HEK293 (cell line): ENCODE measurements around the gene EPS8L1.
"Not testable (repeated sequence)": the region's sequence is repeated elsewhere in the genome, so short reads cannot be mapped to it uniquely, and the experiment has no call there.

Experiments
- CTCF ChIA-PET: fragments of 350-600 bp; formaldehyde crosslinking; extraction: SDS; loops from one replicate; lab custom pipeline; 2021; ENCODE audit warnings: antibody characterized with exemption; lab: Yijun Ruan, JAX
- POLR2A ChIA-PET: fragments of 300-600 bp; formaldehyde crosslinking; extraction: SDS; loops from one replicate; lab custom pipeline; 2020; ENCODE audit warnings: antibody characterized with exemption, inconsistent platforms; lab: Yijun Ruan, JAX
- H3K27ac ChIP-seq: fragments of 200-500 bp; sonication (Bioruptor generic); 2 replicates; pipeline ENCODE4 v1.5.1; 2014; ENCODE audit warnings: low read depth, low read length, control low read depth, inconsistent platforms; ENCODE audit errors: extremely low read depth
- H3K36me3 ChIP-seq, 2 experiments: fragments of 200-500 bp in 1 of 2; sonication (Bioruptor generic) in 1 of 2; 1 replicate in 1 of 2; 2 replicates in 1 of 2; pipeline ENCODE4 v1.5.1; 2014 to 2017; ENCODE audit warnings: inconsistent platforms in 2 of 2, low read length in 2 of 2; ENCODE audit not compliant: control insufficient read depth in 2 of 2, insufficient read depth in 1 of 2
- H3K4me1 ChIP-seq: fragments of 200-500 bp; sonication (Bioruptor generic); 2 replicates; pipeline ENCODE4 v1.5.1; 2014; ENCODE audit warnings: mild to moderate bottlenecking, low read length, inconsistent platforms; ENCODE audit not compliant: control insufficient read depth, insufficient read depth
- H3K4me3 ChIP-seq: 2 replicates; pipeline ENCODE4 v1.5.1; 2011; ENCODE audit warnings: low read depth, mild to moderate bottlenecking, control low read depth, low read length, moderate library complexity
- H3K9me3 ChIP-seq: fragments of 200-500 bp; sonication (Bioruptor generic); 2 replicates; pipeline ENCODE4 v1.5.1; 2014; ENCODE audit warnings: low read depth, low read length, inconsistent platforms; ENCODE audit not compliant: control insufficient read depth, insufficient read depth
- ATF2 ChIP-seq: fragments of 450-650 bp; formaldehyde crosslinking; IDR thresholded peaks from 2 replicates; pipeline ENCODE4 v1.5.1; 2016; ENCODE audit warnings: missing biosample characterization, missing genetic modification characterization, low read depth
- BCL11A ChIP-seq: fragments of 450-650 bp; formaldehyde crosslinking; IDR thresholded peaks from 2 replicates; pipeline ENCODE4 v1.5.1; 2016; ENCODE audit warnings: low read depth, missing biosample characterization, missing genetic modification characterization
- GLI2 ChIP-seq: fragments of 450-650 bp; formaldehyde crosslinking; IDR thresholded peaks from 2 replicates; pipeline ENCODE4; 2017; ENCODE audit warnings: missing biosample characterization, missing genetic modification characterization, low read depth, borderline replicate concordance
- HIC1 ChIP-seq: fragments of 450-650 bp; formaldehyde crosslinking; IDR thresholded peaks from 2 replicates; pipeline ENCODE4 v1.5.1; 2016; ENCODE audit warnings: missing biosample characterization, missing genetic modification characterization
- MZF1 ChIP-seq: fragments of 450-650 bp; formaldehyde crosslinking; IDR thresholded peaks from 2 replicates; pipeline ENCODE4 v1.5.1; 2017; ENCODE audit warnings: missing biosample characterization, missing genetic modification characterization, borderline replicate concordance
- SCRT1 ChIP-seq: fragments of 450-650 bp; formaldehyde crosslinking; IDR thresholded peaks from 2 replicates; pipeline ENCODE4 v1.5.1; 2016; ENCODE audit warnings: missing biosample characterization, missing genetic modification characterization, borderline replicate concordance
- SCRT2 ChIP-seq: fragments of 450-650 bp; formaldehyde crosslinking; IDR thresholded peaks from 2 replicates; pipeline ENCODE4 v1.5.1; 2016; ENCODE audit warnings: missing biosample characterization, missing genetic modification characterization
- SP7 ChIP-seq: fragments of 450-650 bp; formaldehyde crosslinking; IDR thresholded peaks from 2 replicates; pipeline ENCODE4 v1.5.1; 2016; ENCODE audit warnings: missing biosample characterization, missing genetic modification characterization
- ZBTB21 ChIP-seq: fragments of 450-650 bp; formaldehyde crosslinking; IDR thresholded peaks from 2 replicates; pipeline ENCODE4 v1.5.1; 2017; ENCODE audit warnings: missing biosample characterization, missing genetic modification characterization
- ZBTB49 ChIP-seq: fragments of 450-650 bp; formaldehyde crosslinking; IDR thresholded peaks from 2 replicates; pipeline ENCODE4 v1.5.1; 2016; ENCODE audit warnings: missing biosample characterization, missing genetic modification characterization, low read depth
- ZNF133 ChIP-seq: fragments of 450-650 bp; formaldehyde crosslinking; IDR thresholded peaks from 2 replicates; pipeline ENCODE4 v1.5.1; 2016; ENCODE audit warnings: missing biosample characterization, missing genetic modification characterization
- ZNF174 ChIP-seq: fragments of 450-650 bp; formaldehyde crosslinking; IDR thresholded peaks from 2 replicates; pipeline ENCODE4 v1.5.0; 2017; ENCODE audit warnings: missing biosample characterization, mild to moderate bottlenecking, missing genetic modification characterization
- ZNF311 ChIP-seq: fragments of 450-650 bp; formaldehyde crosslinking; IDR thresholded peaks from 2 replicates; pipeline ENCODE4 v1.5.1; 2017; ENCODE audit warnings: missing biosample characterization, missing genetic modification characterization, borderline replicate concordance
- ZNF518A ChIP-seq: fragments of 450-650 bp; formaldehyde crosslinking; conservative IDR thresholded peaks from 2 replicates; pipeline ENCODE4 v1.5.1; 2016; ENCODE audit warnings: low read depth, missing biosample characterization, missing genetic modification characterization
- ZNF548 ChIP-seq: fragments of 450-650 bp; formaldehyde crosslinking; IDR thresholded peaks from 2 replicates; pipeline ENCODE4 v1.5.1; 2016; ENCODE audit warnings: missing biosample characterization, missing genetic modification characterization
- ZNF629 ChIP-seq: fragments of 450-650 bp; formaldehyde crosslinking; IDR thresholded peaks from 2 replicates; pipeline ENCODE4 v1.5.1; 2017; ENCODE audit warnings: missing biosample characterization, missing genetic modification characterization
- ZNF692 ChIP-seq: fragments of 450-650 bp; formaldehyde crosslinking; IDR thresholded peaks from 2 replicates; pipeline ENCODE4 v1.5.1; 2016; ENCODE audit warnings: missing biosample characterization, missing genetic modification characterization
- ZNF785 ChIP-seq: fragments of 450-650 bp; formaldehyde crosslinking; IDR thresholded peaks from 2 replicates; pipeline ENCODE4 v1.5.1; 2016; ENCODE audit warnings: missing biosample characterization, missing genetic modification characterization
- ZNF830 ChIP-seq: fragments of 450-650 bp; IDR thresholded peaks from 2 replicates; pipeline ENCODE4 v1.5.0; 2018; ENCODE audit warnings: missing biosample characterization, missing genetic modification characterization, low read depth, mild to moderate bottlenecking, moderate library complexity
- ZNF843 ChIP-seq: fragments of 450-650 bp; formaldehyde crosslinking; IDR thresholded peaks from 2 replicates; pipeline ENCODE4 v1.5.1; 2016; ENCODE audit warnings: missing biosample characterization, missing genetic modification characterization

Gene EPS8L1

GRCh38 chr19:55060287-55060686, 15.4 kb upstream of the EPS8L1 start:
- POLR2A ChIA-PET: interaction anchor here (1.0 to 1.1 kb wide), 2 partner anchors 16 to 279 kb away, joined by 3 to 4 read pairs; partner anchors contain the start of gene KMT5C
- peaks cover 34 to 36% of the 10 kb centered on the region in 2 experiments for H3K36me3 ChIP-seq
- CTCF ChIA-PET, H3K9me3 ChIP-seq, H3K4me1 ChIP-seq, H3K4me3 ChIP-seq, H3K27ac ChIP-seq: not testable (repeated sequence)
- TF ChIP-seq ATF2 (0 out of 2 replicates have a peak, but pooled peaks have one; percentile 27), HIC1 (tag by site-specific recombination) (0 out of 2 replicates have a peak, but pooled peaks have one; percentile 35), ZBTB21 (tag by site-specific recombination) (peak; percentile 43; the same call in 1 of the 2 replicates), SCRT2 (tag by site-specific recombination) (0 out of 2 replicates have a peak, but pooled peaks have one; percentile 18), ZNF629 (tag by site-specific recombination) (peak; percentile 76)

- Histone ChIP-seq H3K36me3 (peaks cover 8 to 14% of the 10 kb centered on the region in 2 experiments), H3K4me3 (peak within 1 kb of the TSS; percentile 88), H3K4me1 (no peaks in the 10 kb centered on the region), H3K27ac (peak within 1 kb of the TSS; percentile 71; the same call in 1 of the 2 replicates), H3K9me3 (no peaks in the 10 kb centered on the region)
- ChIA-PET CTCF (interaction anchor here (0.7 to 1.6 kb wide), 6 partner anchors 10 to 570 kb away, joined by 3 to 5 read pairs (median 3); partner anchors contain the start of gene DNAAF3), POLR2A (interaction anchor here (0.5 to 1.4 kb wide), 13 partner anchors 25 to 668 kb away, joined by 3 to 7 read pairs (median 3); partner anchors contain the start of genes GP6, ISOC2, LENG8 and PPP6R1)
- no peak for TF ChIP-seq ZBTB49
- no peak; the same call in 1 of the 2 replicates for TF ChIP-seq BCL11A (tag by site-specific recombination)
- TF ChIP-seq ZNF692 (tag by site-specific recombination): peak; percentile 33; the same call in 1 of the 2 replicates
- no peak for TF ChIP-seq ZNF133
- no peak for TF ChIP-seq MZF1 (tag by site-specific recombination)
- TF ChIP-seq GLI2: no peak
- no peak for TF ChIP-seq ZNF843 (tag by site-specific recombination)
- TF ChIP-seq ZNF785 (tag by site-specific recombination): peak; percentile 75; the same call in 1 of the 2 replicates
- peak; percentile 52; the same call in 1 of the 2 replicates for TF ChIP-seq SP7 (tag by site-specific recombination)
- TF ChIP-seq ZNF830 (tag by site-specific recombination): no peak
- no peak for TF ChIP-seq SCRT1
- no peak for TF ChIP-seq ZNF174 (tag by site-specific recombination)
- no peak for TF ChIP-seq ZNF548 (tag by site-specific recombination)
- TF ChIP-seq ZNF518A (tag by site-specific recombination): no peak
- TF ChIP-seq ZNF311 (tag by site-specific recombination): no peak
Measured at GRCh38 chr19:55062735-55063491, 12.8 kb upstream of the EPS8L1 start, which contains the start of gene RDH13. Gene RDH13, minus strand, starts transcription at chr19:55063148. Its CDS starts 116 bp downstream, at chr19:55063032.
